H9 (cell line): ENCODE measurements around the gene STK17B. TPM values are rescaled to one million over a fixed set of nuclear protein-coding genes. Genes with fewer than 3 reads are reported as not detected.

Experiments
- DNase-seq: peaks from one replicate; pipeline ENCODE4 v3.0.0-alpha.2; 2017
- H2AFZ ChIP-seq: one replicate; pipeline ENCODE4 v1.6.1; 2013; ENCODE audit warnings: mild to moderate bottlenecking, low read length, control low read depth, moderate library complexity
- H2AK5ac ChIP-seq: 2 replicates; pipeline ENCODE4 v1.6.1; 2013; ENCODE audit warnings: low read length, control low read depth, mixed read lengths; ENCODE audit not compliant: insufficient read length
- H2BK120ac ChIP-seq: one replicate; pipeline ENCODE4 v1.6.1; 2013; ENCODE audit warnings: low read depth, mild to moderate bottlenecking, low read length, control low read depth, inconsistent platforms; ENCODE audit not compliant: poor library complexity, severe bottlenecking
- H2BK12ac ChIP-seq: 2 replicates; pipeline ENCODE4 v1.6.1; 2013; ENCODE audit warnings: low read length, control low read depth, mixed read lengths, low read depth; ENCODE audit not compliant: insufficient read length
- H2BK15ac ChIP-seq: 2 replicates; pipeline ENCODE4 v1.6.1; 2013; ENCODE audit warnings: low read depth, low read length, control low read depth
- H2BK20ac ChIP-seq: one replicate; pipeline ENCODE4 v1.6.1; 2013; ENCODE audit warnings: low read depth, mild to moderate bottlenecking, low read length, control low read depth, inconsistent platforms; ENCODE audit not compliant: poor library complexity, severe bottlenecking
- H2BK5ac ChIP-seq: 2 replicates; pipeline ENCODE4 v1.6.1; 2013; ENCODE audit warnings: low read length, control low read depth, mixed read lengths; ENCODE audit not compliant: insufficient read length
- H3K14ac ChIP-seq: 2 replicates; pipeline ENCODE4 v1.6.1; 2013; ENCODE audit warnings: low read length, control low read depth; ENCODE audit not compliant: insufficient read depth
- H3K18ac ChIP-seq: 2 replicates; pipeline ENCODE4 v1.6.1; 2013; ENCODE audit warnings: low read depth, mild to moderate bottlenecking, mixed read lengths, low read length, control low read depth; ENCODE audit not compliant: insufficient read length
- H3K23ac ChIP-seq: 2 replicates; pipeline ENCODE4 v1.6.1; 2013; ENCODE audit warnings: low read length, control low read depth, mixed read lengths, low read depth; ENCODE audit not compliant: insufficient read length
- H3K23me2 ChIP-seq: 2 replicates; pipeline ENCODE4 v1.6.1; 2013; ENCODE audit warnings: low read depth, mild to moderate bottlenecking, mixed read lengths, low read length, control low read depth; ENCODE audit not compliant: insufficient read length, poor library complexity, severe bottlenecking
- H3K27ac ChIP-seq: 2 replicates; pipeline ENCODE4 v1.5.1; 2013; ENCODE audit warnings: low read length, control low read depth, mixed read lengths, low read depth; ENCODE audit not compliant: insufficient read length
- H3K27me3 ChIP-seq: 2 replicates; pipeline ENCODE4 v1.6.1; 2013; ENCODE audit warnings: low read length, control low read depth, inconsistent platforms; ENCODE audit not compliant: insufficient read depth
- H3K4ac ChIP-seq: 2 replicates; pipeline ENCODE4 v1.6.1; 2013; ENCODE audit warnings: low read depth, mild to moderate bottlenecking, control low read depth, inconsistent platforms, low read length, moderate library complexity
- H3K4me1 ChIP-seq: 2 replicates; pipeline ENCODE4 v1.6.1; 2013; ENCODE audit warnings: low read length, control low read depth, inconsistent platforms; ENCODE audit not compliant: insufficient read depth
- H3K4me2 ChIP-seq: 2 replicates; pipeline ENCODE4 v1.6.1; 2013; ENCODE audit warnings: low read length, control low read depth, mixed read lengths; ENCODE audit not compliant: insufficient read length, insufficient read depth
- H3K56ac ChIP-seq: 2 replicates; pipeline ENCODE4 v1.6.1; 2013; ENCODE audit warnings: low read depth, mild to moderate bottlenecking, mixed read lengths, low read length, control low read depth; ENCODE audit not compliant: insufficient read length
- H3K79me1 ChIP-seq: 2 replicates; pipeline ENCODE4 v1.6.1; 2013; ENCODE audit warnings: low read depth, mild to moderate bottlenecking, moderate library complexity, low read length, control low read depth, inconsistent platforms; ENCODE audit not compliant: insufficient read depth, poor library complexity, severe bottlenecking
- H3K79me2 ChIP-seq: 2 replicates; pipeline ENCODE4 v1.6.1; 2013; ENCODE audit warnings: low read length, control low read depth, inconsistent platforms; ENCODE audit not compliant: insufficient read depth
- H3K9ac ChIP-seq: 2 replicates; pipeline ENCODE4 v1.6.1; 2013; ENCODE audit warnings: low read length, control low read depth, mixed read lengths; ENCODE audit not compliant: insufficient read length; ENCODE audit errors: extremely low read depth
- H3K9me3 ChIP-seq: one replicate; pipeline ENCODE4 v1.6.1; 2013; ENCODE audit warnings: low read depth, low read length, inconsistent platforms; ENCODE audit not compliant: control insufficient read depth
- H3T11ph ChIP-seq: one replicate; pipeline ENCODE4 v1.6.1; 2013; ENCODE audit warnings: mild to moderate bottlenecking, low read length, control low read depth, inconsistent platforms
- H4K20me1 ChIP-seq: one replicate; pipeline ENCODE4 v1.6.1; 2013; ENCODE audit not compliant: control insufficient read depth, insufficient read length, insufficient read depth
- H4K5ac ChIP-seq: 2 replicates; pipeline ENCODE4 v1.6.1; 2013; ENCODE audit warnings: low read depth, mild to moderate bottlenecking, mixed read lengths, low read length, control low read depth; ENCODE audit not compliant: insufficient read length
- H4K8ac ChIP-seq: replicated peaks from 2 replicates; pipeline ENCODE4 v1.6.1; 2013; ENCODE audit warnings: low read length, control low read depth, mixed read lengths, low read depth; ENCODE audit not compliant: insufficient read length
- H4K91ac ChIP-seq: 2 replicates; pipeline ENCODE4 v1.6.1; 2013; ENCODE audit warnings: low read depth, mild to moderate bottlenecking, moderate library complexity, mixed read lengths, low read length, control low read depth; ENCODE audit not compliant: insufficient read length
- H3K27ac Mint-ChIP-seq, 3 experiments: 2 replicates in 2 of 3; 3 replicates in 1 of 3; pipeline ENCODE4 v1.8.0; 2020 to 2021; ENCODE audit warnings: mixed read lengths in 3 of 3, mild to moderate bottlenecking in 1 of 3, moderate library complexity in 1 of 3
- H3K27me3 Mint-ChIP-seq: 2 replicates; pipeline ENCODE4 v1.8.0; 2021; ENCODE audit warnings: low read depth, mild to moderate bottlenecking, moderate library complexity, mixed read lengths
- H3K36me3 Mint-ChIP-seq, 3 experiments: 2 replicates in 2 of 3; 3 replicates in 1 of 3; pipeline ENCODE4 v1.8.0; 2020 to 2021; ENCODE audit warnings: low read depth in 3 of 3, mixed read lengths in 3 of 3; ENCODE audit not compliant: insufficient read depth in 1 of 3
- H3K4me1 Mint-ChIP-seq, 2 experiments: 2 replicates each; pipeline ENCODE4 v1.8.0; 2020; ENCODE audit warnings: mixed read lengths in 2 of 2
- H3K4me3 Mint-ChIP-seq, 2 experiments: 2 replicates in 1 of 2; 3 replicates in 1 of 2; pipeline ENCODE4 v1.8.0; 2020 to 2021; ENCODE audit warnings: mild to moderate bottlenecking in 2 of 2, mixed read lengths in 2 of 2, moderate library complexity in 1 of 2
- H3K9me3 Mint-ChIP-seq, 2 experiments: 2 replicates in 1 of 2; 3 replicates in 1 of 2; pipeline ENCODE4 v1.8.0; 2020; ENCODE audit warnings: mild to moderate bottlenecking in 2 of 2, mixed read lengths in 2 of 2, moderate library complexity in 1 of 2
- WGBS: extraction: QIAGEN DNeasy Blood & Tissue Kit; methylation state at CpG from one replicate; pipeline ENCODE4 v1.1.7; 2013; ENCODE audit warnings: missing lambda C conversion rate, low lambda C conversion rate, mixed read lengths; ENCODE audit not compliant: insufficient read length; ENCODE audit errors: extremely low coverage; 5-methylcytosine and 5-hydroxymethylcytosine counted together
- total RNA-seq: library from RNA; stranded (reverse); gene quantifications from 2 replicates; pipeline ENCODE4 v1.2.1, GENCODE V29; 2021
- TF ChIP-seq, protein P1 (sequence below): fragments of 200-600 bp; sonication (generic); conservative IDR thresholded peaks from 3 replicates; pipeline ENCODE4 v1.8.0; 2021; ENCODE audit warnings: antibody characterized with exemption, mild to moderate bottlenecking

The STK17B gene
- total RNA-seq, 1 experiment from 2014 or later, result 6.1 TPM

DNA sequence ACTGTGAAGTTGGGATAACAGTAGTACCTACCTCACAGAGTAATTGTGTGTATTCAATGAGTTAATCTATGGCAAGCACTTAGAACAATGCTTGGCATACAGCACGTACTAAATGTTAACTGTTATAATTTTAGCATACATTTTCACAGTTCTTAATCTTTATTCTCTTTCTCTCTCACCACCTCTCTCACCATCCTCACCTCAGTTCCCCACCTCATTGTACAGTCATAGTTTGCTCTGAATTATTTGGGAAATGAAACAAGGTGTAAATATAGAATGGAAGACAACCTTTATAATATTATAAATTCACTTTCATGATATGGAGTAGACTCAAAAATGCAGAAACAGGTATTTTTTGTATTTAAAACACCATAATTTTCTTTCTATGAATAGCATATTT, 62.8 kb downstream of the STK17B start:
- H3K4ac ChIP-seq, result no peak overlapping the region
- H3K9ac ChIP-seq, result no peak overlapping the region
- H3K23me2 ChIP-seq, result no peaks in the 10 kb centered on the region
- H2BK20ac ChIP-seq, result no peak overlapping the region
- no peak overlapping the region for H4K8ac ChIP-seq
- H3K27ac Mint-ChIP-seq, result no peak overlapping the region
- peaks cover 30 to 31% of the 10 kb centered on the region in 2 experiments for H3K4me1 Mint-ChIP-seq
- H2BK15ac ChIP-seq, result no peak overlapping the region
- H3K14ac ChIP-seq, result no peak overlapping the region
- no peaks in the 10 kb centered on the region for H3K79me2 ChIP-seq
- H3K27me3 ChIP-seq, result no peaks in the 10 kb centered on the region
- no peak overlapping the region for H4K5ac ChIP-seq
- no peaks in the 10 kb centered on the region for H3K9me3 ChIP-seq
- no peak overlapping the region for H3T11ph ChIP-seq
- no peak overlapping the region for H3K23ac ChIP-seq
- no peak overlapping the region for H2AFZ ChIP-seq
- H3K4me1 ChIP-seq, result 0 out of 2 replicates have a peak, but pooled peaks cover 2% of the 10 kb centered on the region
- H3K27ac ChIP-seq, result no peak overlapping the region
- no CpG with 5 or more reads among the region's 1 CpG for WGBS
- no peak for DNase-seq
- H2BK120ac ChIP-seq, result no peak overlapping the region
- no peak overlapping the region for H3K18ac ChIP-seq
- no peak overlapping the region for H2AK5ac ChIP-seq
- H3K4me3 Mint-ChIP-seq, result no peak overlapping the region
- no peaks in the 10 kb centered on the region for H3K79me1 ChIP-seq
- no peaks in the 10 kb centered on the region for H4K20me1 ChIP-seq
- H3K4me2 ChIP-seq, result no peak overlapping the region
- TF ChIP-seq, protein P1, sequence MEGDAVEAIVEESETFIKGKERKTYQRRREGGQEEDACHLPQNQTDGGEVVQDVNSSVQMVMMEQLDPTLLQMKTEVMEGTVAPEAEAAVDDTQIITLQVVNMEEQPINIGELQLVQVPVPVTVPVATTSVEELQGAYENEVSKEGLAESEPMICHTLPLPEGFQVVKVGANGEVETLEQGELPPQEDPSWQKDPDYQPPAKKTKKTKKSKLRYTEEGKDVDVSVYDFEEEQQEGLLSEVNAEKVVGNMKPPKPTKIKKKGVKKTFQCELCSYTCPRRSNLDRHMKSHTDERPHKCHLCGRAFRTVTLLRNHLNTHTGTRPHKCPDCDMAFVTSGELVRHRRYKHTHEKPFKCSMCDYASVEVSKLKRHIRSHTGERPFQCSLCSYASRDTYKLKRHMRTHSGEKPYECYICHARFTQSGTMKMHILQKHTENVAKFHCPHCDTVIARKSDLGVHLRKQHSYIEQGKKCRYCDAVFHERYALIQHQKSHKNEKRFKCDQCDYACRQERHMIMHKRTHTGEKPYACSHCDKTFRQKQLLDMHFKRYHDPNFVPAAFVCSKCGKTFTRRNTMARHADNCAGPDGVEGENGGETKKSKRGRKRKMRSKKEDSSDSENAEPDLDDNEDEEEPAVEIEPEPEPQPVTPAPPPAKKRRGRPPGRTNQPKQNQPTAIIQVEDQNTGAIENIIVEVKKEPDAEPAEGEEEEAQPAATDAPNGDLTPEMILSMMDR, result no peak
- no peaks in the 10 kb centered on the region for H3K27me3 Mint-ChIP-seq
- H2BK12ac ChIP-seq, result no peak overlapping the region
- H2BK5ac ChIP-seq, result no peak overlapping the region
- no peak overlapping the region for H4K91ac ChIP-seq
- no peaks in the 10 kb centered on the region; a peak in 1 of 7 replicates for H3K36me3 Mint-ChIP-seq
- no peak overlapping the region for H3K56ac ChIP-seq
- no peaks in the 10 kb centered on the region for H3K9me3 Mint-ChIP-seq
